ENCODE results near the gene TMEM163.
A peak's percentile ranks its signal among the peaks of the same experiment; 100 is the strongest.
"Not testable (repeated sequence)": the region's sequence is repeated elsewhere in the genome, so short reads cannot be mapped to it uniquely, and the experiment has no call there.

TMEM163 gene

GRCh38 chr2:134723742-134724141 lies 4.9 kb upstream of the TMEM163 start:
- not testable (repeated sequence) for DNase-seq (ENCODE audit: low read depth in 3 of 3)

- no peak for DNase-seq (ENCODE audit: low read depth in 3 of 3)
Measured at GRCh38 chr2:134722728-134723127, 3.9 kb upstream of the TMEM163 start.

GRCh38 chr2:134721596-134721995 lies 2.8 kb upstream of the TMEM163 start:
- no peak for DNase-seq (ENCODE audit: low read depth in 3 of 3)

DNA sequence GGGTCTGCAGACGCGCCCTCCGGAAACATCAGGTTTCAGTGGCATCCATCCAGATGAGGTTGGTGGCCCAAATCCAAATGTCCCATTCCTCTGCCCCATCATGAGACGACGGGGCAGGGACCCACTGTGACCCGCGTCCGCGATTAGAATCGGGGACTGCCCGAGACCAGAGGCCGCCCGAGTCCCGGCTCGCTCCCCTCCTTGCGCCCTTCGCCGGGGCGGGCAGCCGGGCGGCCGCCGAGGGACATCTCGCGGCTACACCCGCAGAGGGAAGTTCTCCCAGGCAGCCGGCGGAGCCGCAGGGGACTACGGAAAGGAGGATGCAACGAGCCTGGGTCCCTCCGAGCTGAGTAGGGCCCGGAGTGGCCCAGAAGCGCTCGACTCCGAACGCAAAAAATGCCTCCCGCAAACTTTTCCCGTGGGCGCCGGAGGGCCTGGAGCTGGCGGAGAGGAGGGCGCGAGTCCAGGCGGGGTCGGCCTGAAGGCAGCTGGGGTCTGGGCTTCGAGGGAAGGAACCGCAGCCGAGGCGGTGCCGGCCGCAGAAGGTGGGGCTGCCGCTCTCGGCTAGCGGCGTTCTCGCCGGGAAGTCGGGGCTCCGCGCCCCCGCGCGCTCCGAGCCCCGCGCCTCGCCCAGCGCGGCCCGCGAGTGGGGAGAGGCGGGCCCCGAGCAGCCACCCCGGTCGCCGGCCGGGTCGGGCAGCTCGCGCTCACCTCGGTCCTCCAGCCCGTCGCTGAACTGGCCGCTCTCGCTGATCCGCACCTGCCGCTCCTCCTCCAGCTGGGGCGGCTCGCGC lies 580 bp downstream of the TMEM163 start:
- DNase-seq (ENCODE audit: low read depth in 3 of 3): peak in 1 of 3 experiments; percentile 10

DNA sequence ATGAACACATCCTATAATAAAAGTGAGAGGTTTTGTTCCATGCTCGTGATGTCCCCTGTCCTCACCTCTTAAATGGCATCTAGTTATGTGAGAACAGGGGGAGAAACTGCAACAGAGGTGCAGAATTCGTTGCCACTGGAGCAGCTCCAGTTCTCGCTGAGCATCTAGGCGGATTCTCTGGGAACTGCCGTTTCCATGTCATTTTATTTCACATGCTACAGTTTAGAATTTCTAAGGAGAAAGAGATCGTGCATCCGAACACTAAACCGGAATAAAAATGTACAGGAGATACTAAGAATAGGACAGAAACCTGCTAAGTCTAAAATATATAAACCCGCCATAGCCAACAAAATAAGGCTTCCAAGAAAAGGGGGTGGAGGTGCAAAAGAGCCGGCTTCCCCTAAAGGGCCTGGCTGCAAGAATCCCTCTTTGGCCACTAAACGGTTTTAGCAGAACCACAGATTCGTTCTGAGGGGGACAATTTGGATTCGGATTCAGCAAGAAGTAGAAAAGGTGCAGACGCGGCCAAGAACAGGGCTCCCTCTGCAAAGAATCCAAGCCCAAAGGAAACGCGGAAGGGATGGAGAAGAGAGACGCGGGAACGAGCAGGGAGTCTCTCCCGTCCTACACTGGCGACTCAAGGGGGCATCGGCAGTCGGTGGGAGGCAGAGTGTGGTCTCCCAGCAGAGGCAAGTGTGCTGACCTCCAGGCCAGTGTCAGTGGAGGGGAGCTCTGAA lies 1.3 kb downstream of the TMEM163 start:
- DNase-seq (ENCODE audit: low read depth in 3 of 3): no peak

- DNase-seq (ENCODE audit: low read depth in 3 of 3): no peak
Measured at GRCh38 chr2:134716721-134717243, 2.0 kb downstream of the TMEM163 start.

DNA sequence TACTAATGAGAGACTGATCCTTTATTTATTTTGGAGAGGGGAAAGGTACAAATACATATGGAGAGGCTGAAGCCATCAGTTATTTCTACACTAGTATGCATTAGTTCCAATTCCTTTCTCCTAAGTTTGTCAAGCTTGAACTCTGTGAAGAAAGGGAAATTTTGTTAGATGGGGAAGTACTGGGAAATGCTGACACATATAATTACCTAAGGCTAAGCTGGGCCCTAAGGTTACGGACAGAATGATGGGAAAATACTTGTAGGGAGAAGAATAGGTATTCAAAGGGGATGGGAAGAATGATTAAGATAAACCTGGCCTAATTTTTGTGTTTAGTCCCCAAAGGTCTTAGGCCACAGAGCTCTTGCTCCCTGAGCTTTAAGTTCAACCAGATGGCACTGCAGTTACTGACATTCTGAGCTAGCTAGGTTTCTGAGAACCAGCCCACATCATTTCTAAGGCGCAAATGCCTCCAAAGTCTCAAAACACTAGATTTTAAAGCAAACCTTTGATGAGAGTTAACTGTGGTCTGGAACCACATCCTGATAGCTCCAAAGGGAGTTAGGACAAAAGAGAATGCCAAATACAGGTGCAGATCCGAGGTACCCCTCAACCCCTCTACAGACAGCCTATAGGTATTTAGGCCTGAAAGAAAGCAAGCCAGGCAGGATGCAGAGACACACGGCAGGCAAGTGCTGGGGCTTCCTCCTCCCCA lies 2.7 kb downstream of the TMEM163 start:
- DNase-seq (ENCODE audit: low read depth in 3 of 3): no peak

DNA sequence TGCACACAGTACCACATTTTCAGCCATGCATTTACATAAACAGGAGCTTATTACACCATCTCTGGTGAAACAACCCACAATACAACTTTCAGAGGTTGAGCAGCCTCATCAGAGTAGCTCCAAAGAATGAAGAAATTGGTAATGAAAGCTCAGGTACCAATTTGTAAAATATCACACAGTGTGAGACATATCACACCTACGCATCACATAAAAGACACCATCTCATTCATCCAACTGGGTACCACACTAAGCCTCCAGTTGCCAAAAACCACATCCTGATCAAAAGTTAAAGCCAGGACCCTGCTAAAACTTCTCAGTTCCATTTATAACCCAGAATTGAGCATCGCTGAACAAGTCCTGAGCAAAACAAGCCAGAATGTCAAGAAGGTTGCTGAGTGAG lies 4.6 kb downstream of the TMEM163 start:
- DNase-seq (ENCODE audit: low read depth in 3 of 3): no peak

DNA sequence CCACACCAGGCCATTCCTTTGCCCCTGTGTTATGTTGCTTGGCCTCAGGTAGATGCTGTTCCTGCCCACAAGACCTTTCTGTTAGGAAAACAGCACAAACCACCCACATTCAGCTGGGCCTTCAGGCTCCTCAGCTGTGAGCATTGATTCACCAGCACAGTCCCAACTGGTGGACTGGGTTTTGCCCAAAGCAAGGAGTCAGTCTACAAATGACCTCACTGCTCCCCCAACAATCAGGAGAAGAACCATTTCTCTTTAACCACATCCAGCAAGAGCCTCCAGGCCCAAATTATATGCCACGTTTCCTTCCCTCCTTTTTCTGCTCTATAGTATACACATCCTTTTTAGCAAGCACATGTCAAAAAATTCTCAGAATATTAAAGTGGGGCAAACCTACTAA lies 5.2 kb downstream of the TMEM163 start:
- no peak for DNase-seq (ENCODE audit: low read depth in 3 of 3)

DNA sequence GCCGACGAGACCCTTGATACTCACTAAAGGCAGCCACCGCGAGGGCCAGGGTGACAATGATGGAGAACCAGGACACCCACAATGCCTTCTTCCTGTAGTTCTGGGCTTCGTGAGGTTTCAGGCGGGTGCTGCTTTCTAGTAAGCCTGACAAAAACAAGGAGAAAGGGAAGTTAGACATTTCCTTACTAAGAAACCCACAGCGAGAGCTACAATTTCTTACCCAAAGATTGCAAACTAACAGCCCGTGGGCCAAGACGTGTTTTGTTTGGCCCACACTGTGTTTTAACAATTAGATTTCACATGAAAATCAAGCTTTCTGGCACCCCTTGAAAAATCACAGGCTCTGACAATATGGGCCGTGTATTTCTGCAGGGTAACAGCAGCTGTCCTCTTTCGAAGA lies 5.6 kb downstream of the TMEM163 start:
- no peak for DNase-seq (ENCODE audit: low read depth in 3 of 3)

DNA sequence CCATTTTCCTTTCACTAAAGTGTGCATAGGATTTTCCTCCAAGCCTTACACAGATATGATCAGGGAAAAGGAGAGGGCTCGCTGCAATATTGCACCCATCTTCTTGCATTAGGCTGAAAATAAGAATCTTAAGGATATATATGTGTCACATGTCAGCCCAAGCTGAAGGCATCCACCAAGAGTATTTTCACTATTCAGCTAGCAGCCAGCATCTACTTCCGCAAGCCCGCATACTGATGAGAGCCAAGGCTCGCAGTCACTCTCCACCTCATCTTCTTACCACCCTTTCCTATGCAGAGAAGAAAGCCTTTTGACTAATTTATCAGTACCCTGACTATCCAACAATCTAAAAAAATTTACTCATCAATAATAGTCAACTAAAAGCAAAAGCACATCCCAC lies 6.1 kb downstream of the TMEM163 start:
- DNase-seq (ENCODE audit: low read depth in 3 of 3): no peak

DNA sequence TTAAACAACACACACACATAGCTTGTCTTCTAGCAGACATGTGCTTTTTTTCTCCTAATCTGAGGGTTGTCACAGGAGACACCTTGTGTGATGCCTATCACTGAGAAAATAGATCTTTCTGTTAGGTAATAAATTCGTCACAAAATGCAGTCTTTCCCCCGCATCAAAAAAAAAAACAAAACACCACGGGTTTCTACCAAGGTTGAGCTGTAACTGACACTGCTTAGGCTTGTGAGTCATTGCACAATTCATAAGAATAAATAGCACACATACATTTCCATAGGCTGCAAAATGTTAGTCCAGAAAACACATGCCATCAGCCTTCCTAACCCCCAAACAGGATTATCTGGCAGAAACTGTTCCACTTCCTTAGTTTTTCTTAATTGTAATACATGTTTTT lies 6.5 kb downstream of the TMEM163 start:
- DNase-seq (ENCODE audit: low read depth in 3 of 3): no peak

- no peak for DNase-seq (ENCODE audit: low read depth in 3 of 3)
Measured at GRCh38 chr2:134711692-134712091, 7.1 kb downstream of the TMEM163 start.

- DNase-seq (ENCODE audit: low read depth in 3 of 3): no peak
Measured at GRCh38 chr2:134707330-134707676, 11.5 kb downstream of the TMEM163 start.

DNA sequence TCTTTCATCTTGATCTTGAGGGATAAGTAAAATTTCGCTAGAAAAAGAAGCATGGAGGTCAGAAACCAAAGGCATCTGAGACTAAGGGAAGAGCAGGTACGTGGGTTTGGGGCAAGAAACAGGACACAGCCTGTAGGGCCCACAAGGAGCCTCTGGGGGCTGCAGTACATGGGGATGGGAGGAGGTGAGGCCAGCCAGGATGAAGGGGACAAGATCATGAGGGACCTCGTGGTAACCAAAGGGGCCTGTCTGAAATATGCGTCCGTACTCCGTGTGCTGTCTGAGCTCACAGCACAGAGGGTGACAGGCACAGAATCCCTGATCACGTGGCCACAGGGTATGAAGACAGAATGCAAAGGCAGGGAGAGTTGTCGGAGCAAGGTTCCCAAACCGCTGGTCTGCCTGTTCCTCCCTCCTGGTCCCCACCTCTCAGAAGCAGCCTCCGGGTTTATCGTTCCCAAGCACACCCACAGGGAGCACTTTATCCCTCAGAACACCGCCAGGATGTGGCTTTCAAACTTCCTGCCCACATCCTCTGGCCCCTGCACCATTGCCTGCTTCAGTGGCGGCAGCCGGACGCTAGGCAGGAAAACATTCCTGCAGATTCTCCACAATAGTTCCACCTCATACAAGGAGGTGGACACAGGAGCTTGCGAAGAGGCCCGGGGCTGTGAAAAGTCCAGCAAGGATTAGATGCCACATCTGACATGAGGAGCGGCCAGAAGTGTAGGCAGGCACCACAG lies 12.0 kb downstream of the TMEM163 start:
- DNase-seq (ENCODE audit: low read depth in 3 of 3): no peak

DNA sequence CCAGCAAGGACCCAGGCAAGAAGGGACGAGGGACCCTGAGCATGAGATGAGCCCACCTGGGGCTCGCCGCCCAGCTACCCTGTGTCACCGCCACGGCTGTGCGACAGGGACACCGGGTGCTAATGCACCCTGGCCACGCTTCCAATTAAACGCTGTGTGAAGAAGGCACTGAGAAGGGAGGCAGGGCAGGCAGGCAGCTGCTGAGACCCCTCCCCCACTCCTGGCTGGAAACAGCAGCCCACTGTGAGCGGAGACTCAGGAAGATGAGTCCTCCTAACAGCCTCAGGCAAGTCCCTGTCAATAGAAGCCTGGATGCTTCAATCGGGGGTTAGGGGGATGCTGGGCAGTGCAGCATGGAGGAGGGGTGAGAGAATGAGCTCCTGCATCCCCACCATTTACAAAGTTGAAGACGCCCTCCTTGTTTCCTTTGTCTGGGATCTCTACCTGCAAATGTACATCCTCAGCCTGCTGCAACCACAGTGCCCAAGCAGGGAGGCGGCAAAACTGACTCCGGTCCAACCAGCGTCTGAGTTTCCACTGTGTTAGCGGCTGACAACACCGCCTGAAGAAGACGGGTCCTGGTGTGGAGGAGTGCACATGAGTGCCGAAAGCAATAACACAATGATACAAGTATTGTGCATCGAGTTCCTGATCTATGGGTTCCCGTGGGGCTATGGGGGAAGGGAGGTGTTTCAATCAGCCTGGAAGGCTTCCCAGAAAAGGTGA lies 12.8 kb downstream of the TMEM163 start:
- DNase-seq (ENCODE audit: low read depth in 3 of 3): no peak

GRCh38 chr2:134704173-134704572 lies 14.6 kb downstream of the TMEM163 start:
- no peak for DNase-seq (ENCODE audit: low read depth in 3 of 3)

- no peak for DNase-seq (ENCODE audit: low read depth in 3 of 3)
Measured at GRCh38 chr2:134703426-134703825, 15.4 kb downstream of the TMEM163 start.

GRCh38 chr2:134700730-134701129 lies 18.1 kb downstream of the TMEM163 start:
- DNase-seq (ENCODE audit: low read depth in 3 of 3): no peak

- no peak for DNase-seq (ENCODE audit: low read depth in 3 of 3)
Measured at GRCh38 chr2:134694411-134694810, 24.4 kb downstream of the TMEM163 start.

All from stimulated activated CD4-positive, alpha-beta T cell treated with anti-CD3 and anti-CD28 coated beads, TNF-alpha, amount 100 ng/mL, for 4 hours (primary cell).